MM.1S (cell line): ENCODE data around the gene RNF212.

Experiments
- DNase-seq: peaks from one replicate; pipeline ENCODE4 v3.0.0-alpha.2; 2015
- H2AFZ ChIP-seq: fragments of 300-600 bp; sonication (generic); 2 replicates; pipeline ENCODE4 v1.6.0; 2016; ENCODE audit warnings: antibody characterized with exemption, low read length
- H3F3A ChIP-seq: fragments of 300-600 bp; sonication (generic); 2 replicates; pipeline ENCODE4 v1.6.1; 2016; ENCODE audit warnings: mild to moderate bottlenecking, antibody characterized with exemption, low read length, moderate library complexity, mixed read lengths; ENCODE audit not compliant: insufficient read depth
- H3K27ac ChIP-seq: fragments of 300-600 bp; sonication (generic); 2 replicates; pipeline ENCODE4 v1.5.1; 2016; ENCODE audit warnings: mild to moderate bottlenecking, low read length
- H3K27me3 ChIP-seq: fragments of 300-600 bp; sonication (generic); replicated peaks from 2 replicates; pipeline ENCODE4 v1.6.0; 2016; ENCODE audit warnings: low read length; ENCODE audit not compliant: insufficient read depth
- H3K36me3 ChIP-seq: fragments of 300-600 bp; sonication (generic); replicated peaks from 2 replicates; pipeline ENCODE4 v1.6.1; 2016; ENCODE audit warnings: mild to moderate bottlenecking, low read length, mixed read lengths; ENCODE audit not compliant: insufficient read depth
- H3K4me1 ChIP-seq: fragments of 300-600 bp; sonication (generic); 2 replicates; pipeline ENCODE4 v1.6.1; 2016; ENCODE audit warnings: low read length, mixed read lengths
- H3K4me2 ChIP-seq: fragments of 300-600 bp; sonication (generic); 2 replicates; pipeline ENCODE4 v1.6.0; 2016; ENCODE audit warnings: low read depth, low read length
- H3K4me3 ChIP-seq: fragments of 300-600 bp; sonication (generic); 2 replicates; pipeline ENCODE4 v1.5.1; 2016; ENCODE audit warnings: low read length, mixed read lengths
- H3K79me2 ChIP-seq: fragments of 300-600 bp; sonication (generic); 2 replicates; pipeline ENCODE4 v1.6.1; 2016; ENCODE audit warnings: mixed run types, low read length, mixed read lengths
- H3K9ac ChIP-seq: fragments of 300-600 bp; sonication (generic); 2 replicates; pipeline ENCODE4 v1.6.1; 2016; ENCODE audit warnings: low read length, mixed read lengths
- H3K9me2 ChIP-seq: fragments of 300-600 bp; sonication (generic); replicated peaks from 2 replicates; pipeline ENCODE4 v1.6.1; 2016; ENCODE audit warnings: mild to moderate bottlenecking, low read length, mixed read lengths; ENCODE audit not compliant: insufficient read depth
- H3K9me3 ChIP-seq: fragments of 300-600 bp; sonication (generic); replicated peaks from 2 replicates; pipeline ENCODE4 v1.6.1; 2016; ENCODE audit warnings: mild to moderate bottlenecking, low read length, mixed read lengths; ENCODE audit not compliant: insufficient read depth
- H4K20me1 ChIP-seq: fragments of 300-600 bp; sonication (generic); 2 replicates; pipeline ENCODE4 v1.6.1; 2016; ENCODE audit warnings: mild to moderate bottlenecking, low read length, moderate library complexity, mixed read lengths; ENCODE audit not compliant: insufficient read depth
- CTCF ChIP-seq: fragments of 300-600 bp; sonication (generic); IDR thresholded peaks from 2 replicates; pipeline ENCODE4 v1.5.1; 2016; ENCODE audit warnings: antibody characterized with exemption, low read length, mixed read lengths
- EZH2 ChIP-seq: fragments of 300-600 bp; sonication (generic); optimal IDR thresholded peaks from 2 replicates; pipeline ENCODE3; 2017; ENCODE audit warnings: low read depth, mild to moderate bottlenecking, antibody characterized with exemption, low read length, mixed read lengths
- EZH2phosphoT487 ChIP-seq: fragments of 300-600 bp; sonication (generic); IDR thresholded peaks from 2 replicates; pipeline ENCODE4 v1.6.1; 2018; ENCODE audit warnings: antibody characterized with exemption, low read length

RNF212 gene

GRCh38 chr4:1053080-1053661, 60.2 kb downstream of the RNF212 start:
- TF ChIP-seq CTCF (no peak), EZH2phosphoT487 (no peak), EZH2 (no peak)
- no peaks in the 10 kb centered on the region for H3K79me2 ChIP-seq
- no peaks in the 10 kb centered on the region for H3K9me3 ChIP-seq
- H3F3A ChIP-seq = no peaks in the 10 kb centered on the region
- H3K27ac ChIP-seq = no peak overlapping the region
- no peak overlapping the region for H2AFZ ChIP-seq
- no peaks in the 10 kb centered on the region for H4K20me1 ChIP-seq
- H3K4me2 ChIP-seq = no peak overlapping the region
- H3K4me3 ChIP-seq = no peak overlapping the region
- H3K9me2 ChIP-seq = no peaks in the 10 kb centered on the region
- no peak overlapping the region for H3K9ac ChIP-seq
- DNase-seq = no peak
- no peaks in the 10 kb centered on the region for H3K36me3 ChIP-seq
- no peaks in the 10 kb centered on the region for H3K4me1 ChIP-seq
- H3K27me3 ChIP-seq = peaks cover 27% of the 10 kb centered on the region

GRCh38 chr4:1052231-1052671, 61.1 kb downstream of the RNF212 start:
- no peaks in the 10 kb centered on the region for H3F3A ChIP-seq
- H3K9me2 ChIP-seq = no peaks in the 10 kb centered on the region
- H3K36me3 ChIP-seq = no peaks in the 10 kb centered on the region
- TF ChIP-seq EZH2 (no peak), EZH2phosphoT487 (no peak), CTCF (no peak)
- no peaks in the 10 kb centered on the region for H4K20me1 ChIP-seq
- no peak overlapping the region for H3K4me3 ChIP-seq
- H3K4me2 ChIP-seq = no peak overlapping the region
- no peak overlapping the region for H2AFZ ChIP-seq
- H3K9me3 ChIP-seq = no peaks in the 10 kb centered on the region
- no peaks in the 10 kb centered on the region for H3K4me1 ChIP-seq
- no peak for DNase-seq
- no peak overlapping the region for H3K27ac ChIP-seq
- H3K79me2 ChIP-seq = no peaks in the 10 kb centered on the region
- H3K9ac ChIP-seq = no peak overlapping the region
- peaks cover 24% of the 10 kb centered on the region for H3K27me3 ChIP-seq

GRCh38 chr4:1051472-1051871, 61.9 kb downstream of the RNF212 start:
- Histone ChIP-seq H3K4me3 (no peak overlapping the region), H3K27ac (no peak overlapping the region), H3K4me2 (no peak overlapping the region), H3K4me1 (no peaks in the 10 kb centered on the region), H3K9me3 (no peaks in the 10 kb centered on the region), H2AFZ (no peak overlapping the region), H3K9ac (no peak overlapping the region), H3K36me3 (no peaks in the 10 kb centered on the region), H3F3A (no peaks in the 10 kb centered on the region), H3K79me2 (no peaks in the 10 kb centered on the region), H3K27me3 (peaks cover 17% of the 10 kb centered on the region), H3K9me2 (no peaks in the 10 kb centered on the region), H4K20me1 (no peaks in the 10 kb centered on the region)
- DNase-seq = no peak
- TF ChIP-seq EZH2 = no peak
- TF ChIP-seq EZH2phosphoT487 = no peak
- no peak for TF ChIP-seq CTCF
